GM12878 (cell line): ENCODE data around the gene ICA1. TPM values are rescaled to one million over a fixed set of nuclear protein-coding genes. Genes with fewer than 3 reads are reported as not detected.
A peak's percentile ranks its signal among the peaks of the same experiment; 100 is the strongest.

Experiments used
- BCLAF1 ChIP-seq: fragments of 450-650 bp; IDR thresholded peaks from 2 replicates; pipeline ENCODE4 v1.6.1; 2017; ENCODE audit warnings: antibody characterized with exemption, mild to moderate bottlenecking, moderate library complexity
- BRCA1 ChIP-seq: IDR thresholded peaks from 2 replicates; pipeline ENCODE4 v1.6.1; 2011; ENCODE audit warnings: low read depth, low read length, improper control_type of control experiment
- DPF2 ChIP-seq: fragments of 450-650 bp; IDR thresholded peaks from 2 replicates; pipeline ENCODE4 v1.6.1; 2017; ENCODE audit warnings: mild to moderate bottlenecking
- E2F4 ChIP-seq: IDR thresholded peaks from 2 replicates; pipeline ENCODE4 v1.6.1; 2012; ENCODE audit warnings: low read depth, low read length, improper control_type of control experiment
- ELK1 ChIP-seq: IDR thresholded peaks from 2 replicates; pipeline ENCODE4 v1.6.1; 2012; ENCODE audit warnings: low read depth, low read length, improper control_type of control experiment
- NFYA ChIP-seq: IDR thresholded peaks from 2 replicates; pipeline ENCODE4 v1.6.1; 2011; ENCODE audit warnings: low read depth, mild to moderate bottlenecking, low read length, improper control_type of control experiment, borderline replicate concordance
- PAX8 ChIP-seq: fragments of 450-650 bp; IDR thresholded peaks from 2 replicates; pipeline ENCODE4 v1.6.1; 2017; ENCODE audit warnings: mild to moderate bottlenecking, moderate library complexity
- RUNX3 ChIP-seq: IDR thresholded peaks from 2 replicates; pipeline ENCODE4 v1.6.1; 2012; ENCODE audit warnings: low read length, inconsistent platforms
- ZBTB11 ChIP-seq: fragments of 450-650 bp; formaldehyde crosslinking; IDR thresholded peaks from 2 replicates; pipeline ENCODE4 v1.5.0; 2022; ENCODE audit warnings: mild to moderate bottlenecking, missing genetic modification characterization
- ZSCAN29 ChIP-seq: fragments of 450-650 bp; IDR thresholded peaks from 2 replicates; pipeline ENCODE4 v1.6.1; 2017; ENCODE audit warnings: mild to moderate bottlenecking, moderate library complexity
- polyA plus RNA-seq, 11 experiments: library from polyadenylated mRNA; depleted of rRNA in 4 of 11; unstranded in 6 of 11; stranded (reverse) in 5 of 11; fragments of >200 nt; fragmentation: Nextera tagmentation in 4 of 11; fragmentation: Illumina TruSeq in 1 of 11; extraction: Ambion mirVana in 4 of 11; extraction: Trizol in 1 of 11; gene quantifications; 1 replicate in 1 of 11; 2 replicates in 10 of 11; pipeline versions ENCODE4 v1.2.1 to v1.2.3, GENCODE V29; 2011 to 2016; ENCODE audit warnings: inconsistent platforms in 2 of 11, missing spikeins in 2 of 11, low read depth in 1 of 11
- total RNA-seq, 4 experiments: library from RNA; depleted of rRNA in 3 of 4; stranded (reverse); fragments of >200 nt in 3 of 4; fragmentation: Illumina TruSeq in 1 of 4; extraction: Trizol in 1 of 4; gene quantifications; 2 replicates each; pipeline versions ENCODE4 v1.2.1 to v1.2.3, GENCODE V29; 2013 to 2021

ICA1 gene
- total and polyA plus RNA-seq, 10 of the 15 experiments (the other 5 are each of a cell fraction or from before 2014, with no cell fraction given): 1.3 to 35.1 (median 3.3) TPM

- TF ChIP-seq BCLAF1 (no peak), BRCA1 (no peak), NFYA (no peak), ELK1 (no peak), RUNX3 (0 out of 2 replicates have a peak, but pooled peaks have one; percentile 45), ZSCAN29 (no peak), DPF2 (no peak), PAX8 (no peak), ZBTB11 (CRISPR knock-in tag) (no peak), E2F4 (no peak)
These were observed 140.7 kb downstream of the ICA1 start (continued) for GRCh38 chr7:8121243-8121642.
